Ovary (tissue), 3 donors: ENCODE data around the gene RERE.

Experiments used
- EP300 ChIP-seq: sonication (generic); formaldehyde crosslinking; IDR thresholded peaks from one replicate; pipeline ENCODE4 v1.6.1; 2017; ENCODE audit warnings: antibody characterized with exemption
- POLR2A ChIP-seq: fragments of 450-650 bp; IDR thresholded peaks from one replicate; pipeline ENCODE4 v1.6.1; 2017; ENCODE audit warnings: antibody characterized with exemption, mild to moderate bottlenecking, moderate library complexity
- TF ChIP-seq, protein P1 (sequence below), 3 donors: fragments of 450-650 bp in 2 of 3; fragments of 200-600 bp in 1 of 3; IDR thresholded peaks; one replicate each; pipeline versions ENCODE4 v1.5.1 to v1.8.0; 2016 to 2022; ENCODE audit warnings: antibody characterized with exemption in 3 of 3, mild to moderate bottlenecking in 1 of 3
- donor health status: DM: no; HTN: no; CAD: no.

DNA sequence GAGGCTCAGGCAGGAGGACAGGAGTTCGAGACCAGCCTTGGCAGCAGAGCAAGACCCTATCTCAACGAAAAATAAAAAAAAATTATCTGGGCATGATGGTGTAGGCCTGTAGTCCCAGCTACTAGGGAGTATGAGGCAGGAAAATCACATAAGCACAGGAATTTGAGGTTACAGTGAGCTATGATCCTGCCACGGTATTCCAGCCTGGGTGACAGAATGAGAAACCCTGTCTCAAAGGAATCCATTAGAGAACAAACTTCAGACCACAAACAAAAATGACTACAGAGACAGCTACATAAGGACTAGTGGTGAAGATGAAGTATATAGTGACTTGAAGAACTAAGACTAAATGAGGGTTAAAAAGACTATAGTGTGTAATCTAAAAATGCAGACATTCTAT, 233.1 kb downstream of the RERE start:
- TF ChIP-seq, protein P1, sequence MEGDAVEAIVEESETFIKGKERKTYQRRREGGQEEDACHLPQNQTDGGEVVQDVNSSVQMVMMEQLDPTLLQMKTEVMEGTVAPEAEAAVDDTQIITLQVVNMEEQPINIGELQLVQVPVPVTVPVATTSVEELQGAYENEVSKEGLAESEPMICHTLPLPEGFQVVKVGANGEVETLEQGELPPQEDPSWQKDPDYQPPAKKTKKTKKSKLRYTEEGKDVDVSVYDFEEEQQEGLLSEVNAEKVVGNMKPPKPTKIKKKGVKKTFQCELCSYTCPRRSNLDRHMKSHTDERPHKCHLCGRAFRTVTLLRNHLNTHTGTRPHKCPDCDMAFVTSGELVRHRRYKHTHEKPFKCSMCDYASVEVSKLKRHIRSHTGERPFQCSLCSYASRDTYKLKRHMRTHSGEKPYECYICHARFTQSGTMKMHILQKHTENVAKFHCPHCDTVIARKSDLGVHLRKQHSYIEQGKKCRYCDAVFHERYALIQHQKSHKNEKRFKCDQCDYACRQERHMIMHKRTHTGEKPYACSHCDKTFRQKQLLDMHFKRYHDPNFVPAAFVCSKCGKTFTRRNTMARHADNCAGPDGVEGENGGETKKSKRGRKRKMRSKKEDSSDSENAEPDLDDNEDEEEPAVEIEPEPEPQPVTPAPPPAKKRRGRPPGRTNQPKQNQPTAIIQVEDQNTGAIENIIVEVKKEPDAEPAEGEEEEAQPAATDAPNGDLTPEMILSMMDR (IDR thresholded peaks at IDR 0.05): no peak
- TF ChIP-seq POLR2A (no peak), EP300 (no peak)
